HepG2 (cell line): ENCODE measurements around the gene CMTM2. TPM values are rescaled to one million over a fixed set of nuclear protein-coding genes. Genes with fewer than 3 reads are reported as not detected.
A peak's percentile ranks its signal among the peaks of the same experiment; 100 is the strongest.

ENCODE experiments used
- BRD4 ChIP-seq: sonication (generic); formaldehyde crosslinking; IDR thresholded peaks from 2 replicates; pipeline ENCODE4 v1.4.0; 2020; ENCODE audit warnings: missing genetic modification reagents
- EZH2 ChIP-seq: conservative IDR thresholded peaks from 2 replicates; pipeline ENCODE4 v1.6.1; 2012; ENCODE audit warnings: mild to moderate bottlenecking, low read depth, low read length, moderate library complexity
- GABPA ChIP-seq, 2 experiments: IDR thresholded peaks; 2 replicates each; pipeline ENCODE4 v1.6.1; 2011 to 2016; ENCODE audit warnings: low read depth in 2 of 2, low read length in 1 of 2, missing biosample characterization in 1 of 2, missing genetic modification characterization in 1 of 2
- GPN1 ChIP-seq: sonication (generic); formaldehyde crosslinking; IDR thresholded peaks from 2 replicates; pipeline ENCODE4 v1.5.1; 2020; ENCODE audit warnings: missing genetic modification reagents, borderline replicate concordance
- HINFP ChIP-seq: sonication (generic); formaldehyde crosslinking; IDR thresholded peaks from 2 replicates; pipeline ENCODE4 v1.4.0; 2020; ENCODE audit warnings: low read depth, mild to moderate bottlenecking, missing genetic modification reagents
- JDP2 ChIP-seq: sonication (generic); formaldehyde crosslinking; IDR thresholded peaks from 2 replicates; pipeline ENCODE4 v1.8.1; 2022; ENCODE audit warnings: missing genetic modification reagents, borderline replicate concordance
- NFIB ChIP-seq: sonication (generic); formaldehyde crosslinking; IDR thresholded peaks from 2 replicates; pipeline ENCODE4 v1.9.0; 2021; ENCODE audit warnings: missing genetic modification reagents, mild to moderate bottlenecking, borderline replicate concordance
- SIN3B ChIP-seq: fragments of 150-350 bp; IDR thresholded peaks from 2 replicates; pipeline ENCODE4 v1.6.1; 2014; ENCODE audit warnings: low read length
- STAG1 ChIP-seq: sonication (generic); formaldehyde crosslinking; IDR thresholded peaks from 2 replicates; pipeline ENCODE4 v1.4.0; 2020; ENCODE audit warnings: missing genetic modification reagents
- TOE1 ChIP-seq: sonication (generic); formaldehyde crosslinking; IDR thresholded peaks from 2 replicates; pipeline ENCODE4 v1.4.0; 2020; ENCODE audit warnings: mild to moderate bottlenecking, missing genetic modification reagents
- ZFP36L2 ChIP-seq: sonication (generic); formaldehyde crosslinking; IDR thresholded peaks from 2 replicates; pipeline ENCODE4 v1.4.0; 2020; ENCODE audit warnings: missing genetic modification reagents
- ZFP62 ChIP-seq: sonication (generic); formaldehyde crosslinking; IDR thresholded peaks from 2 replicates; pipeline ENCODE4 v1.4.0; 2020; ENCODE audit warnings: missing genetic modification reagents
- ZFP90 ChIP-seq: sonication (generic); formaldehyde crosslinking; IDR thresholded peaks from 2 replicates; pipeline ENCODE4 v1.8.0; 2022; ENCODE audit warnings: missing genetic modification reagents, mild to moderate bottlenecking, inconsistent platforms, borderline replicate concordance
- ZNF142 ChIP-seq: sonication (generic); formaldehyde crosslinking; IDR thresholded peaks from 2 replicates; pipeline ENCODE4 v1.4.0; 2020; ENCODE audit warnings: missing genetic modification reagents
- ZNF503 ChIP-seq: sonication (generic); formaldehyde crosslinking; IDR thresholded peaks from 2 replicates; pipeline ENCODE4 v1.4.0; 2020; ENCODE audit warnings: missing genetic modification reagents
- ZNF576 ChIP-seq: sonication (generic); formaldehyde crosslinking; IDR thresholded peaks from 2 replicates; pipeline ENCODE4 v1.4.0; 2020; ENCODE audit warnings: mild to moderate bottlenecking, missing genetic modification reagents
- ZNF747 ChIP-seq: sonication (generic); formaldehyde crosslinking; IDR thresholded peaks from 2 replicates; pipeline ENCODE4 v1.8.1; 2023; ENCODE audit warnings: missing genetic modification reagents, mild to moderate bottlenecking, borderline replicate concordance
- ZNF75D ChIP-seq: sonication (generic); formaldehyde crosslinking; IDR thresholded peaks from 2 replicates; pipeline ENCODE4 v1.8.1; 2023; ENCODE audit warnings: missing genetic modification reagents, mild to moderate bottlenecking, borderline replicate concordance
- ZSCAN31 ChIP-seq: sonication (generic); formaldehyde crosslinking; IDR thresholded peaks from 2 replicates; pipeline ENCODE4 v1.5.0; 2020; ENCODE audit warnings: low read depth, mild to moderate bottlenecking, missing genetic modification reagents
- polyA plus RNA-seq, 8 experiments: library from polyadenylated mRNA; depleted of rRNA in 3 of 8; stranded (reverse) in 7 of 8; unstranded in 1 of 8; fragments of >200 nt; fragmentation: Illumina TruSeq in 4 of 8; extraction: Trizol in 4 of 8; gene quantifications; 2 replicates each; pipeline versions ENCODE4 v1.2.1 to v1.2.3, GENCODE V29; 2011 to 2016; ENCODE audit warnings: low read depth in 4 of 8, missing spikeins in 1 of 8, mixed read lengths in 1 of 8; ENCODE audit not compliant: insufficient read depth in 1 of 8
- total RNA-seq, 5 experiments: library from RNA; depleted of rRNA; stranded (reverse); fragments of >200 nt; fragmentation: Illumina TruSeq; extraction: Trizol; gene quantifications; 2 replicates each; pipeline ENCODE4 v1.2.3, GENCODE V29; 2016; ENCODE audit warnings: low read depth in 1 of 5

Gene CMTM2
- total and polyA plus RNA-seq, 2 of the 13 experiments (the other 11 are each of a cell fraction or from before 2014, with no cell fraction given): not detected

- TF ChIP-seq HINFP (CRISPR knock-in tag) (peak; percentile 46; the same call in 1 of the 2 replicates), ZNF576 (CRISPR knock-in tag) (no peak), ZNF747 (no peak), ZNF75D (peak; percentile 81; the same call in 1 of the 2 replicates), NFIB (CRISPR knock-in tag) (no peak), ZFP90 (peak; percentile 77; the same call in 1 of the 2 replicates), GABPA (IDR thresholded peaks at IDR 0.05; ENCODE audit: low read depth, low read length) (peak; percentile 71), GABPA (CRISPR knock-in tag; IDR thresholded peaks at IDR 0.05; ENCODE audit: low read depth) (peak; percentile 87), ZFP36L2 (CRISPR knock-in tag) (peak; percentile 14; the same call in 1 of the 2 replicates), SIN3B (no peak), BRD4 (no peak; the same call in 1 of the 2 replicates), ZNF503 (CRISPR knock-in tag) (no peak), TOE1 (CRISPR knock-in tag) (0 out of 2 replicates have a peak, but pooled peaks have one; percentile 17), ZNF142 (CRISPR knock-in tag) (peak; percentile 65; the same call in 1 of the 2 replicates), JDP2 (no peak; the same call in 1 of the 2 replicates), ZSCAN31 (CRISPR knock-in tag) (no peak; the same call in 1 of the 2 replicates), EZH2 (no peak), ZFP62 (CRISPR knock-in tag) (no peak), STAG1 (CRISPR knock-in tag) (peak; percentile 8; the same call in 1 of the 2 replicates), GPN1 (CRISPR knock-in tag) (no peak; the same call in 1 of the 2 replicates)
These were observed 29.8 kb upstream of the CMTM2 start, which contains the start of gene TK2 (continued) for GRCh38 chr16:66549284-66550131.
